ENCODE measurements around the gene KRT73.

The KRT73 gene

DNA sequence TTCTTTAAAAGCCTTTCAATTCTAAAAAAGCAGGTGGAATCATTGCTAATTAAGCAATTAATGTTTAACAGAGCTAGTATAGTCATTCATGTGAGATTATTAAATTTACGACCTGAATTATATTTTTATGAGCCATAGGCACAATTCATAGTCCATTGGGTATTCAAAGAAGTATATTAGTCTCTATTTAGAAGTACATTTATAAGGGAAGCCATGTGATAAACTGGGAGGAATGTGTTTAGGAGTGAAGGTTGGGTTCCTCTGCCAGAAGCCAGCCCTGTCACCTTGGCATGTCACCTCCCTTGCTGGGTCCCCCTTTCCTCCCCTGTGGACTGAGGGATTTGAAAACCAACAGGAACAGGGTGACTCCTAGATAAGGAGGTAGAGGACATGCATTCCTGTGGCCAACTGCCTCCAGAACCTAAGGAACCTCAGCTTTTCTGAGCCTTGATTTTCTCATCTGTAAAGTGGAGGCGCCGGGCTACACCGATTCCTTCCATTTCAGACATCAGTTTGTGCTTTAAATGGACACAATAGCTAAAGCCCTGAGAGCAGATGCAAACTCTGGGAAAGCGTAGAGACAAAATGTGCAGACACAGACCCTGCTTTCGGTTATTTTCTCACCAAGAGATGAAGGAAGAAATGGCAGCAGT, 39.0 kb upstream of the KRT73 start:
- ChIA-PET POLR2A (no interaction called here), CTCF (interaction anchor here (0.9 kb wide), 1 partner anchor 75 kb away, joined by 3 read pairs; no protein-coding TSS in a partner anchor)
- no peak for TF ChIP-seq L3MBTL2 (conservative IDR thresholded peaks at IDR 0.05)
- no peak for TF ChIP-seq ZNF384 (IDR thresholded peaks at IDR 0.05)
- TF ChIP-seq ARNT (IDR thresholded peaks at IDR 0.05), result no peak
- no peak for TF ChIP-seq TARDBP (IDR thresholded peaks at IDR 0.05)
- no peak for TF ChIP-seq SP1 (IDR thresholded peaks at IDR 0.05)
- no peak for TF ChIP-seq BHLHE40 (IDR thresholded peaks at IDR 0.05; ENCODE audit: borderline replicate concordance)
- DNase-seq (ENCODE audit: extremely low spot score), result no peak

- TF ChIP-seq CTBP1 (IDR thresholded peaks at IDR 0.05; ENCODE audit: borderline replicate concordance) (no peak), ARNT (IDR thresholded peaks at IDR 0.05) (no peak), LEF1 (IDR thresholded peaks at IDR 0.05; ENCODE audit: borderline replicate concordance) (no peak), SUZ12 (IDR thresholded peaks at IDR 0.05) (no peak), BHLHE40 (IDR thresholded peaks at IDR 0.05; ENCODE audit: borderline replicate concordance) (no peak), SP1 (IDR thresholded peaks at IDR 0.05) (no peak), PKNOX1 (IDR thresholded peaks at IDR 0.05) (no peak), ZNF384 (IDR thresholded peaks at IDR 0.05) (no peak), FOXM1 (IDR thresholded peaks at IDR 0.05; ENCODE audit: borderline replicate concordance) (no peak)
- CTCF ChIA-PET, result interaction anchor here (0.9 kb wide), 1 partner anchor 74 kb away, joined by 3 read pairs; no protein-coding TSS in a partner anchor
- POLR2A ChIA-PET, result no interaction called here
- no peak for DNase-seq (ENCODE audit: extremely low spot score)
Measured at GRCh38 chr12:52656616-52657015, 38.3 kb upstream of the KRT73 start.

- no peak for TF ChIP-seq BHLHE40 (IDR thresholded peaks at IDR 0.05; ENCODE audit: borderline replicate concordance)
- no peak for TF ChIP-seq NFRKB (IDR thresholded peaks at IDR 0.05)
- ChIA-PET POLR2A (no interaction called here), CTCF (no interaction called here)
- no peak for DNase-seq (ENCODE audit: extremely low spot score)
Measured at GRCh38 chr12:52655720-52656124, 37.4 kb upstream of the KRT73 start.

DNA sequence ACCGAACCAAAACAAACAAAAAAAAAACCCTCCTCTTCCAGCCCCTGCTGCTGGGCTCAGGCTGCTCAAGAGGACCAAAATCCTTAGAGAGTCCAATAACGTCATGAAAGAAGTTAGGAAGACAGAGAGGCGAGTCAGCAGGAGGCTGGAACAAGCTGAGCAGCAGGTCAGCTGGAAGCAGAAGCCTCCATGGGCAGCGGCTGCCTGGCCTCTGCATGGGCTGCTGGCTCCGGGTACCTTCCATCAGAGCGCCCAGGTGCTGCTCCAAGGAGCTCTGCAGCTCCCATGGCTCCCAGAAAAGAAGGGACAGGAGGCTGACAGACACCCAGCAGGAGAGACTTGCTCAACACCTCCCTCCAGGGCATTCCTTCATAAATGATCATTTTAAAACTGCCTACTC, 36.9 kb upstream of the KRT73 start:
- CTCF ChIA-PET, result no interaction called here
- POLR2A ChIA-PET, result no interaction called here
- no peak for DNase-seq (ENCODE audit: extremely low spot score)
- TF ChIP-seq HDGF (IDR thresholded peaks at IDR 0.05; ENCODE audit: borderline replicate concordance) (no peak), TARDBP (IDR thresholded peaks at IDR 0.05) (no peak), SP1 (IDR thresholded peaks at IDR 0.05) (no peak), PKNOX1 (IDR thresholded peaks at IDR 0.05) (no peak), ELF4 (IDR thresholded peaks at IDR 0.05) (no peak), FOXM1 (IDR thresholded peaks at IDR 0.05; ENCODE audit: borderline replicate concordance) (no peak), ZNF384 (IDR thresholded peaks at IDR 0.05) (no peak), CTBP1 (IDR thresholded peaks at IDR 0.05; ENCODE audit: borderline replicate concordance) (no peak), LEF1 (IDR thresholded peaks at IDR 0.05; ENCODE audit: borderline replicate concordance) (no peak), FOXK2 (IDR thresholded peaks at IDR 0.05) (no peak)

GRCh38 chr12:52651726-52652261, 33.4 kb upstream of the KRT73 start, which contains the start of gene KRT2:
Gene KRT2 (minus strand): TSS chr12:52652211. CDS start chr12:52652142, 69 bp downstream.
- POLR2A ChIA-PET, result no interaction called here
- CTCF ChIA-PET, result no interaction called here
- TF ChIP-seq FOXK2 (IDR thresholded peaks at IDR 0.05) (no peak), NFRKB (IDR thresholded peaks at IDR 0.05) (no peak), ELF4 (IDR thresholded peaks at IDR 0.05) (no peak), ARNT (IDR thresholded peaks at IDR 0.05) (no peak), L3MBTL2 (conservative IDR thresholded peaks at IDR 0.05) (no peak), TARDBP (IDR thresholded peaks at IDR 0.05) (no peak)
- no peak for DNase-seq (ENCODE audit: extremely low spot score)

- POLR2A ChIA-PET, result no interaction called here
- CTCF ChIA-PET, result interaction anchor here (1.3 kb wide), 1 partner anchor 220 kb away, joined by 3 read pairs; no protein-coding TSS in a partner anchor
- no peak for DNase-seq (ENCODE audit: extremely low spot score)
- TF ChIP-seq FOXA1 (IDR thresholded peaks at IDR 0.05), result no peak
- TF ChIP-seq ZNF384 (IDR thresholded peaks at IDR 0.05), result no peak
- no peak for TF ChIP-seq L3MBTL2 (conservative IDR thresholded peaks at IDR 0.05)
- no peak for TF ChIP-seq SP1 (IDR thresholded peaks at IDR 0.05)
- TF ChIP-seq NFRKB (IDR thresholded peaks at IDR 0.05), result no peak
- no peak for TF ChIP-seq ELF4 (IDR thresholded peaks at IDR 0.05)
- no peak for TF ChIP-seq CTBP1 (IDR thresholded peaks at IDR 0.05; ENCODE audit: borderline replicate concordance)
- TF ChIP-seq HDGF (IDR thresholded peaks at IDR 0.05; ENCODE audit: borderline replicate concordance), result no peak
- TF ChIP-seq FOXK2 (IDR thresholded peaks at IDR 0.05), result no peak
- TF ChIP-seq PKNOX1 (IDR thresholded peaks at IDR 0.05), result no peak
- TF ChIP-seq TARDBP (IDR thresholded peaks at IDR 0.05), result no peak
- TF ChIP-seq LEF1 (IDR thresholded peaks at IDR 0.05; ENCODE audit: borderline replicate concordance), result no peak
- no peak for TF ChIP-seq FOXM1 (IDR thresholded peaks at IDR 0.05; ENCODE audit: borderline replicate concordance)
- no peak for TF ChIP-seq ARNT (IDR thresholded peaks at IDR 0.05)
- no peak for TF ChIP-seq SUZ12 (IDR thresholded peaks at IDR 0.05)
Measured at GRCh38 chr12:52650520-52651081, 32.2 kb upstream of the KRT73 start.

Data from HEK293T (cell line).